Epithelial cell of umbilical artery (primary cell): ENCODE measurements around the gene KCNRG. TPM values are rescaled to one million over a fixed set of nuclear protein-coding genes. Genes with fewer than 3 reads are reported as not detected.

Experiments
- total RNA-seq: library from RNA; depleted of rRNA; stranded (reverse); fragments of >200 nt; gene quantifications from 2 replicates; pipeline ENCODE4 v1.2.3, GENCODE V29; 2014

The KCNRG gene
- 4.2 and 8.4 TPM in 2 replicates for total RNA-seq

GRCh38 chr13:50015258-50015657, at the start of gene KCNRG:
Gene KCNRG, plus strand, starts transcription at chr13:50015444. Its CDS starts 50 bp downstream, at chr13:50015494.

GRCh38 chr13:49996951-49997895, 18.0 kb upstream of the KCNRG start, which contains the start of gene TRIM13:
Gene TRIM13, plus strand, starts transcription at chr13:49997042. Its CDS starts 14,899 bp downstream, at chr13:50011941.

Other genes starting within 250 kb of the KCNRG start
- gene KPNA3, start 222.8 kb upstream of the KCNRG start, total RNA-seq: 41.3 and 41.5 TPM in 2 replicates
- gene SPRYD7, start 79.1 kb upstream of the KCNRG start, total RNA-seq: 4.2 and 4.3 TPM in 2 replicates
- 27.0 and 36.9 TPM in 2 replicates for gene TRIM13, start 18.4 kb upstream of the KCNRG start, total RNA-seq